ENCODE measurements around the gene HCFC1.
"Not testable (repeated sequence)": the region's sequence is repeated elsewhere in the genome, so short reads cannot be mapped to it uniquely, and the experiment has no call there.

The HCFC1 gene

DNA sequence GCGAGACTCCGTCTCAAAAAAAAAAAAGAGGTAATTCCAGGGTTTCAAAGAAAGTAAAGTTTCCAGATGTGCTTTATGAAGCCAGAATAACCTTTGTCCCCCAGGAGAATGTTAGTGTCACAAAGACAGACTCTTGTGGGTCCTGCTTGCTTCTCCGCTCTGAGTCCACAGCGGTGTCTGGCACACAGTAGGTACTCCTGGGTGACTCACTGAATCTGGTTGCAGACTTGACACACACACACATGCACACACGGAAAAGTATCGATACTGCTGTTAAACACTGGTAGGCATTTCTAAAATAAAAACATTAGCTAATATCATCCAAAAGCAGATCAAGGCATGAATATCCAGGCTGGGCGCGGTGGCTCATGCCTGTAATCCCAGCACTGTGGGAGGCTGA is 23.9 kb upstream of the HCFC1 start:
- Histone ChIP-seq H3K4me3 (ENCODE audit: low read depth, low read length) (no peak overlapping the region), H3K36me3 (replicated peaks) (no peaks in the 10 kb centered on the region), H3K27me3 (replicated peaks) (no peaks in the 10 kb centered on the region), H3K27ac (no peak overlapping the region)
- DNase-seq: no peak
- TF ChIP-seq, protein P1, sequence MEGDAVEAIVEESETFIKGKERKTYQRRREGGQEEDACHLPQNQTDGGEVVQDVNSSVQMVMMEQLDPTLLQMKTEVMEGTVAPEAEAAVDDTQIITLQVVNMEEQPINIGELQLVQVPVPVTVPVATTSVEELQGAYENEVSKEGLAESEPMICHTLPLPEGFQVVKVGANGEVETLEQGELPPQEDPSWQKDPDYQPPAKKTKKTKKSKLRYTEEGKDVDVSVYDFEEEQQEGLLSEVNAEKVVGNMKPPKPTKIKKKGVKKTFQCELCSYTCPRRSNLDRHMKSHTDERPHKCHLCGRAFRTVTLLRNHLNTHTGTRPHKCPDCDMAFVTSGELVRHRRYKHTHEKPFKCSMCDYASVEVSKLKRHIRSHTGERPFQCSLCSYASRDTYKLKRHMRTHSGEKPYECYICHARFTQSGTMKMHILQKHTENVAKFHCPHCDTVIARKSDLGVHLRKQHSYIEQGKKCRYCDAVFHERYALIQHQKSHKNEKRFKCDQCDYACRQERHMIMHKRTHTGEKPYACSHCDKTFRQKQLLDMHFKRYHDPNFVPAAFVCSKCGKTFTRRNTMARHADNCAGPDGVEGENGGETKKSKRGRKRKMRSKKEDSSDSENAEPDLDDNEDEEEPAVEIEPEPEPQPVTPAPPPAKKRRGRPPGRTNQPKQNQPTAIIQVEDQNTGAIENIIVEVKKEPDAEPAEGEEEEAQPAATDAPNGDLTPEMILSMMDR (IDR thresholded peaks at IDR 0.05; ENCODE audit: low read depth, low read length, missing control alignments): no peak
- in situ Hi-C loops (cut with HindIII; ENCODE audit: low pct_ligation_motif_present, low sequenced_read_pairs): no loop called here

DNA sequence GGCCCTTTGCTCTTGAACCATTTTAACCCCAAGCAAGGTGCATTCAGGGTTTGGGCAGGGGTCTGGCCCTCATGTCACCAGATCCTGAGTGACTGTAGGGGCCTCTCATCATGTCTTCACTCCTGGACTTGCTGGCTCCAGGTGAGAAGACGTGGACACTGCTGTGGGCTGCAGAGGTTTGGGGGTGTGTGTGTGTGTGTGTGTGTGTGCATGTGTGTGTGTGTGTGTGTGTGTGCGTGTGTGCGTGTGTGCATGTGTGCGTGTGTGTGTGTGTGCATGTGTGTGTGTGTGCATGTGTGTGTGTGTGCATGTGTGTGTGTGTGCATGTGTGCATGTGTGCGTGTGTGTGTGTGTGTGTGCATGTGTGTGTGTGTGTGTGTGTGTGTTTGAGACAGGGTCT is 22.8 kb upstream of the HCFC1 start:
- H3K27ac ChIP-seq; H3K4me3 ChIP-seq (ENCODE audit: low read depth, low read length); H3K27me3 ChIP-seq (replicated peaks); in situ Hi-C loops (cut with HindIII; ENCODE audit: low pct_ligation_motif_present, low sequenced_read_pairs); H3K36me3 ChIP-seq (replicated peaks); DNase-seq: not testable (repeated sequence)

- in situ Hi-C loops (cut with HindIII; ENCODE audit: low pct_ligation_motif_present, low sequenced_read_pairs): no loop called here
- Histone ChIP-seq H3K27ac (no peak overlapping the region), H3K36me3 (replicated peaks) (no peaks in the 10 kb centered on the region), H3K27me3 (replicated peaks) (no peaks in the 10 kb centered on the region), H3K4me3 (ENCODE audit: low read depth, low read length) (no peak overlapping the region)
- DNase-seq: no peak
- TF ChIP-seq, protein P1 (IDR thresholded peaks at IDR 0.05; ENCODE audit: low read depth, low read length, missing control alignments): no peak
Observed at GRCh38 chrX:153993978-153994377, 22.4 kb upstream of the HCFC1 start.

DNA sequence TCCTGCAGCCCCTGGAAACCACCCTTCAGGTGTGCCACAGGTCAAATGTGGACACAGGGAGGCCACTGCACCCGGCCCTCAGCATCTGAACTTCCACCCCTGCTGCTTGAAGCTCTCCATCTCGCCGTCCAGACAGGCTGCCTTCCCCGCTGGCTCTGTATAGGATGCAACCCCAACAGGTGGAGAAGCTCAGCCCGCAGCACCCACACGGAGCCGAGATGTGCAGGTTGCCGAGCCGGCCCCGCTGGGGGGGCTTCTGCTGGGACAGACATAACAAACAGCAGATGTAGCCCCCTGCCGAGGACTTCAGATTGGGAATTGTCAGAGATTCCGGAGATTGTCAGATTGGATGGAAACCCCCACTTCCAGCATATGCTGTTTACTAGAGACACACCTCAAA is 21.5 kb upstream of the HCFC1 start:
- Histone ChIP-seq H3K4me3 (ENCODE audit: low read depth, low read length) (no peak overlapping the region), H3K27ac (no peak overlapping the region), H3K27me3 (replicated peaks) (no peaks in the 10 kb centered on the region), H3K36me3 (replicated peaks) (no peaks in the 10 kb centered on the region)
- DNase-seq: no peak
- TF ChIP-seq, protein P1 (IDR thresholded peaks at IDR 0.05; ENCODE audit: low read depth, low read length, missing control alignments): no peak
- in situ Hi-C loops (cut with HindIII; ENCODE audit: low pct_ligation_motif_present, low sequenced_read_pairs): no loop called here

- TF ChIP-seq, protein P1 (IDR thresholded peaks at IDR 0.05; ENCODE audit: low read depth, low read length, missing control alignments): no peak
- no peak overlapping the region for H3K27ac ChIP-seq
- DNase-seq: no peak
- H3K4me3 ChIP-seq (ENCODE audit: low read depth, low read length): no peak overlapping the region
- in situ Hi-C loops (cut with HindIII; ENCODE audit: low pct_ligation_motif_present, low sequenced_read_pairs): no loop called here
- no peaks in the 10 kb centered on the region for H3K36me3 ChIP-seq (replicated peaks)
- no peaks in the 10 kb centered on the region for H3K27me3 ChIP-seq (replicated peaks)
Observed at GRCh38 chrX:153992180-153992579, 20.6 kb upstream of the HCFC1 start.

DNA sequence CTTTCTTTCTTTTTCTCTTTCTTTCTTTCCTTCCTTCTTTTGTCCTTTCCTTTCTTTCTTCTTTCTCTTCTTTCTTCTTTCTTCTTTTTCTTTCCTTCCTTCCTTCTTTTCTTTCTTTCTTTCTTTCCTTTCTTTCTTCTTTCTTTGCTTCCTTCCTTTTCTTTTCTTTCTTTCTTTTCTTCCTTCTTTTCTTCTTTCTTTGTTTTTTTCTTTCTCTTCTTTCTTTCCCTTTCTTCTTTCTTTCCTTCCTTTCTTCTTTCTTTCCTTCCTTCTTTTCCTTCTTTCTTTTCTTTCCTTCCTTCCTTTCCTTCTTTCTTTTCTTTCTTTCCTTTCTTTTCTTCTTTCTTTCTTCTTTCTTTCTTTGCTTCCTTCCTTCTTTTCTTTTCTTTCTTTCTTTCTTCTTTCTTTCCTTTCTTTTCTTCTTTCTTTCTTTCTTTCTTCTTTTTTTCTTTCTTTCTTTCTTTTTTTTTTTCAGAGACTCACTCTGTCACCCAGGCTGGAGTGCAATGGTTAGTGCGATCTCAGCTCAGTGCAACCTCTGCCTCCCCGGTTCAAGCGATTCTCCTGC is 19.5 kb upstream of the HCFC1 start:
- in situ Hi-C loops (cut with HindIII; ENCODE audit: low pct_ligation_motif_present, low sequenced_read_pairs): no loop called here
- no peak for DNase-seq
- Histone ChIP-seq H3K4me3 (ENCODE audit: low read depth, low read length) (no peak overlapping the region), H3K36me3 (replicated peaks) (no peaks in the 10 kb centered on the region), H3K27me3 (replicated peaks) (no peaks in the 10 kb centered on the region), H3K27ac (no peak overlapping the region)
- TF ChIP-seq, protein P1 (IDR thresholded peaks at IDR 0.05; ENCODE audit: low read depth, low read length, missing control alignments): no peak
